SK-N-SH (cell line): ENCODE results near the gene RPL11. TPM values are rescaled to one million over a fixed set of nuclear protein-coding genes. Genes with fewer than 3 reads are reported as not detected.

Experiments
- CTCF ChIA-PET: fragments of 300-600, 350-600 bp; formaldehyde crosslinking; extraction: SDS; loops from one replicate; lab custom pipeline; 2021; lab: Yijun Ruan, JAX
- POLR2A ChIA-PET: fragments of 350-600 bp; sonication (Branson Sonifier 250); formaldehyde crosslinking; extraction: SDS; loops from one replicate; lab custom pipeline; 2020; ENCODE audit warnings: antibody characterized with exemption, inconsistent platforms; lab: Yijun Ruan, JAX
- DNase-seq: peaks from one replicate; pipeline ENCODE4 v3.0.0; 2012
- H2AFZ ChIP-seq: fragments of 200-600 bp; sonication (generic); 2 replicates; pipeline ENCODE4 v1.8.1; 2016; ENCODE audit warnings: antibody characterized with exemption, mild to moderate bottlenecking, low read depth
- H3F3A ChIP-seq: fragments of 200-600 bp; sonication (generic); replicated peaks from 2 replicates; pipeline ENCODE3; 2016; ENCODE audit warnings: antibody characterized with exemption, mild to moderate bottlenecking; ENCODE audit not compliant: insufficient read depth
- H3K27ac ChIP-seq, 2 experiments: fragments of 200-500 bp in 1 of 2; fragments of 200-600 bp in 1 of 2; sonication (Bioruptor generic) in 1 of 2; sonication (generic), shearing (Covaris generic) in 1 of 2; 2 replicates each; pipeline versions ENCODE4 v1.5.1 to v1.6.1; 2014 to 2016; ENCODE audit warnings: low read depth in 2 of 2, inconsistent platforms in 1 of 2, low read length in 1 of 2, mild to moderate bottlenecking in 1 of 2, mixed read lengths in 1 of 2
- H3K27me3 ChIP-seq: fragments of 200-600 bp; sonication (generic), shearing (Covaris generic); 2 replicates; pipeline ENCODE4 v1.6.1; 2016; ENCODE audit warnings: mixed run types; ENCODE audit not compliant: insufficient read depth
- H3K36me3 ChIP-seq, 2 experiments: fragments of 200-500 bp in 1 of 2; fragments of 200-600 bp in 1 of 2; sonication (Bioruptor generic) in 1 of 2; sonication (generic) in 1 of 2; replicated peaks in 1 of 2; 2 replicates each; pipeline versions ENCODE3 to v1.5.1; 2014 to 2016; ENCODE audit warnings: low read length in 1 of 2, mild to moderate bottlenecking in 1 of 2; ENCODE audit not compliant: insufficient read depth in 2 of 2, control insufficient read depth in 1 of 2
- H3K4me1 ChIP-seq, 2 experiments: fragments of 200-500 bp in 1 of 2; fragments of 200-600 bp in 1 of 2; sonication (Bioruptor generic) in 1 of 2; sonication (generic), shearing (Covaris generic) in 1 of 2; 2 replicates each; pipeline versions ENCODE4 v1.5.1 to v1.6.1; 2014 to 2016; ENCODE audit warnings: low read depth in 1 of 2, low read length in 1 of 2, mixed run types in 1 of 2; ENCODE audit not compliant: insufficient read depth in 2 of 2, control insufficient read depth in 1 of 2
- H3K4me2 ChIP-seq: fragments of 200-600 bp; sonication (generic), shearing (Covaris generic); 2 replicates; pipeline ENCODE4 v1.6.1; 2017; ENCODE audit warnings: mixed run types
- H3K4me3 ChIP-seq, 2 experiments: fragments of 200-500 bp in 1 of 2; fragments of 200-600 bp in 1 of 2; sonication (Bioruptor generic) in 1 of 2; sonication (generic), shearing (Covaris generic) in 1 of 2; 2 replicates each; pipeline versions ENCODE4 v1.5.1 to v1.8.1; 2014 to 2016; ENCODE audit warnings: low read depth in 2 of 2, inconsistent platforms in 1 of 2, low read length in 1 of 2, mild to moderate bottlenecking in 1 of 2, mixed read lengths in 1 of 2, moderate library complexity in 1 of 2
- H3K79me2 ChIP-seq: fragments of 200-600 bp; sonication (generic); 2 replicates; pipeline ENCODE4 v1.8.1; 2017; ENCODE audit warnings: mild to moderate bottlenecking; ENCODE audit not compliant: insufficient read depth
- H3K9ac ChIP-seq: fragments of 200-600 bp; sonication (generic); 2 replicates; pipeline ENCODE4 v1.6.1; 2017; ENCODE audit warnings: mixed run types
- H3K9me2 ChIP-seq: fragments of 200-600 bp; sonication (generic); 2 replicates; pipeline ENCODE4 v1.6.1; 2017; ENCODE audit warnings: mixed run types
- H3K9me3 ChIP-seq: fragments of 200-600 bp; sonication (generic); 2 replicates; pipeline ENCODE4 v1.6.1; 2017; ENCODE audit warnings: mixed run types, mild to moderate bottlenecking, moderate library complexity
- H4K20me1 ChIP-seq: fragments of 200-600 bp; sonication (generic); 2 replicates; pipeline ENCODE4 v1.6.1; 2017; ENCODE audit warnings: mild to moderate bottlenecking, mixed run types; ENCODE audit not compliant: insufficient read depth
- ELF1 ChIP-seq: IDR thresholded peaks from 2 replicates; pipeline ENCODE4 v1.4.0; 2012
- EP300 ChIP-seq, 2 experiments: IDR thresholded peaks; 2 replicates each; pipeline versions ENCODE4 v1.4.0 to v1.6.1; 2012; ENCODE audit warnings: borderline replicate concordance in 1 of 2, low read depth in 1 of 2, low read length in 1 of 2
- FOXJ3 ChIP-seq: sonication (generic); formaldehyde crosslinking; IDR thresholded peaks from 2 replicates; pipeline ENCODE4 v1.5.1; 2020; ENCODE audit warnings: mild to moderate bottlenecking, missing genetic modification reagents
- FOXM1 ChIP-seq: IDR thresholded peaks from 2 replicates; pipeline ENCODE4 v1.4.0; 2012; ENCODE audit warnings: low read depth, mild to moderate bottlenecking
- GABPA ChIP-seq: IDR thresholded peaks from 2 replicates; pipeline ENCODE4 v1.4.0; 2012; ENCODE audit warnings: low read depth, mild to moderate bottlenecking
- GATA2 ChIP-seq: sonication (generic); formaldehyde crosslinking; IDR thresholded peaks from 2 replicates; pipeline ENCODE4 v1.5.0; 2020; ENCODE audit warnings: mild to moderate bottlenecking, missing genetic modification reagents
- POLR2AphosphoS5 ChIP-seq: IDR thresholded peaks from 2 replicates; pipeline ENCODE4 v1.6.1; 2012; ENCODE audit warnings: low read depth, low read length
- RFX5 ChIP-seq: IDR thresholded peaks from 2 replicates; pipeline ENCODE4 v1.6.1; 2012; ENCODE audit warnings: mild to moderate bottlenecking, improper control_type of control experiment, low read length
- RXRA ChIP-seq: IDR thresholded peaks from 2 replicates; pipeline ENCODE4 v1.4.0; 2012; ENCODE audit warnings: low read depth, mild to moderate bottlenecking, borderline replicate concordance
- SMC3 ChIP-seq: IDR thresholded peaks from 2 replicates; pipeline ENCODE4 v1.6.1; 2012; ENCODE audit warnings: low read depth, low read length, improper control_type of control experiment
- TEAD4 ChIP-seq: IDR thresholded peaks from 2 replicates; pipeline ENCODE4 v1.4.0; 2012; ENCODE audit warnings: mild to moderate bottlenecking, borderline replicate concordance; ENCODE audit not compliant: insufficient read depth
- YY1 ChIP-seq: IDR thresholded peaks from 2 replicates; pipeline ENCODE4 v1.4.0; 2012; ENCODE audit warnings: low read depth, mild to moderate bottlenecking
- WGBS: methylation state at CpG from one replicate; pipeline ENCODE4 v1.1.6; 2017; ENCODE audit warnings: low lambda C conversion rate; 5-methylcytosine and 5-hydroxymethylcytosine counted together
- polyA plus RNA-seq, 3 experiments: library from polyadenylated mRNA; depleted of rRNA; stranded (reverse); fragments of >200 nt; gene quantifications; 2 replicates each; pipeline ENCODE4 v1.2.3, GENCODE V29; 2012
- TF ChIP-seq, protein P1 (sequence below): fragments of 150-350 bp; IDR thresholded peaks from 2 replicates; pipeline ENCODE4 v1.6.1; 2016; ENCODE audit warnings: mild to moderate bottlenecking, low read depth, low read length
- TF ChIP-seq, protein P2 (sequence below): IDR thresholded peaks from 2 replicates; pipeline ENCODE4; 2012
- TF ChIP-seq, protein P3 (sequence below): IDR thresholded peaks from 2 replicates; pipeline ENCODE4 v1.6.1; 2012; ENCODE audit warnings: mild to moderate bottlenecking, low read depth, low read length, moderate library complexity
- TF ChIP-seq, protein P4 (sequence below): IDR thresholded peaks from 2 replicates; pipeline ENCODE4 v1.4.0; 2012; ENCODE audit warnings: low read depth, borderline replicate concordance
- TF ChIP-seq, protein P5 (sequence below): fragments of 150-350 bp; IDR thresholded peaks from 2 replicates; pipeline ENCODE4 v1.6.1; 2017; ENCODE audit warnings: antibody characterized with exemption, low read length, low read depth, borderline replicate concordance

Gene RPL11
- polyA plus RNA-seq, 1 of the 3 experiments (the other 2 are of a cell fraction) = 2,255 TPM

DNA sequence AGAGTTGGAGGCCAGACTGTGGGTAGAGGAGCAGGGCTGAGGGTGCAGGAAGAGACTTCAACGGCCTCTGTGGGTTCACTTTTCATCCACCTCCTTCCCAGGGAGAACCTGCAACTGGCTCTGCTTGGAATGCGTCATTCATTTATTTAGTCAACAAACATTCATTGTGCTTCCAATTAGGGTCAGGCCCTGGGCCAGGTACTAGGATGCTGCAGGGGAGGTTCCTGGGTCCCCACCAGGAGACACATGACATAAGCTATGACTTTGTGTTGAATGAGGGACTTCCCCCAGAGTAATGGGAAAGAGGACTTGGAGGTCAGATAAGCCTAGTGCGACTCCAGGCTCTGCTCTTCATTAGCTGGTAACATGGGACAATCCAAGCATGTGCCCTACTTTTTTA lies 46.3 kb upstream of the RPL11 start (continued):
- TF ChIP-seq, protein P1, sequence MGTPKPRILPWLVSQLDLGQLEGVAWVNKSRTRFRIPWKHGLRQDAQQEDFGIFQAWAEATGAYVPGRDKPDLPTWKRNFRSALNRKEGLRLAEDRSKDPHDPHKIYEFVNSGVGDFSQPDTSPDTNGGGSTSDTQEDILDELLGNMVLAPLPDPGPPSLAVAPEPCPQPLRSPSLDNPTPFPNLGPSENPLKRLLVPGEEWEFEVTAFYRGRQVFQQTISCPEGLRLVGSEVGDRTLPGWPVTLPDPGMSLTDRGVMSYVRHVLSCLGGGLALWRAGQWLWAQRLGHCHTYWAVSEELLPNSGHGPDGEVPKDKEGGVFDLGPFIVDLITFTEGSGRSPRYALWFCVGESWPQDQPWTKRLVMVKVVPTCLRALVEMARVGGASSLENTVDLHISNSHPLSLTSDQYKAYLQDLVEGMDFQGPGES = no peak
- TF ChIP-seq, protein P2, sequence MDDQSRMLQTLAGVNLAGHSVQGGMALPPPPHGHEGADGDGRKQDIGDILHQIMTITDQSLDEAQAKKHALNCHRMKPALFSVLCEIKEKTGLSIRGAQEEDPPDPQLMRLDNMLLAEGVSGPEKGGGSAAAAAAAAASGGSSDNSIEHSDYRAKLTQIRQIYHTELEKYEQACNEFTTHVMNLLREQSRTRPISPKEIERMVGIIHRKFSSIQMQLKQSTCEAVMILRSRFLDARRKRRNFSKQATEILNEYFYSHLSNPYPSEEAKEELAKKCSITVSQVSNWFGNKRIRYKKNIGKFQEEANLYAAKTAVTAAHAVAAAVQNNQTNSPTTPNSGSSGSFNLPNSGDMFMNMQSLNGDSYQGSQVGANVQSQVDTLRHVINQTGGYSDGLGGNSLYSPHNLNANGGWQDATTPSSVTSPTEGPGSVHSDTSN = no peak
- TF ChIP-seq, protein P3, sequence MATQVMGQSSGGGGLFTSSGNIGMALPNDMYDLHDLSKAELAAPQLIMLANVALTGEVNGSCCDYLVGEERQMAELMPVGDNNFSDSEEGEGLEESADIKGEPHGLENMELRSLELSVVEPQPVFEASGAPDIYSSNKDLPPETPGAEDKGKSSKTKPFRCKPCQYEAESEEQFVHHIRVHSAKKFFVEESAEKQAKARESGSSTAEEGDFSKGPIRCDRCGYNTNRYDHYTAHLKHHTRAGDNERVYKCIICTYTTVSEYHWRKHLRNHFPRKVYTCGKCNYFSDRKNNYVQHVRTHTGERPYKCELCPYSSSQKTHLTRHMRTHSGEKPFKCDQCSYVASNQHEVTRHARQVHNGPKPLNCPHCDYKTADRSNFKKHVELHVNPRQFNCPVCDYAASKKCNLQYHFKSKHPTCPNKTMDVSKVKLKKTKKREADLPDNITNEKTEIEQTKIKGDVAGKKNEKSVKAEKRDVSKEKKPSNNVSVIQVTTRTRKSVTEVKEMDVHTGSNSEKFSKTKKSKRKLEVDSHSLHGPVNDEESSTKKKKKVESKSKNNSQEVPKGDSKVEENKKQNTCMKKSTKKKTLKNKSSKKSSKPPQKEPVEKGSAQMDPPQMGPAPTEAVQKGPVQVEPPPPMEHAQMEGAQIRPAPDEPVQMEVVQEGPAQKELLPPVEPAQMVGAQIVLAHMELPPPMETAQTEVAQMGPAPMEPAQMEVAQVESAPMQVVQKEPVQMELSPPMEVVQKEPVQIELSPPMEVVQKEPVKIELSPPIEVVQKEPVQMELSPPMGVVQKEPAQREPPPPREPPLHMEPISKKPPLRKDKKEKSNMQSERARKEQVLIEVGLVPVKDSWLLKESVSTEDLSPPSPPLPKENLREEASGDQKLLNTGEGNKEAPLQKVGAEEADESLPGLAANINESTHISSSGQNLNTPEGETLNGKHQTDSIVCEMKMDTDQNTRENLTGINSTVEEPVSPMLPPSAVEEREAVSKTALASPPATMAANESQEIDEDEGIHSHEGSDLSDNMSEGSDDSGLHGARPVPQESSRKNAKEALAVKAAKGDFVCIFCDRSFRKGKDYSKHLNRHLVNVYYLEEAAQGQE = no peak
- TF ChIP-seq, protein P4, sequence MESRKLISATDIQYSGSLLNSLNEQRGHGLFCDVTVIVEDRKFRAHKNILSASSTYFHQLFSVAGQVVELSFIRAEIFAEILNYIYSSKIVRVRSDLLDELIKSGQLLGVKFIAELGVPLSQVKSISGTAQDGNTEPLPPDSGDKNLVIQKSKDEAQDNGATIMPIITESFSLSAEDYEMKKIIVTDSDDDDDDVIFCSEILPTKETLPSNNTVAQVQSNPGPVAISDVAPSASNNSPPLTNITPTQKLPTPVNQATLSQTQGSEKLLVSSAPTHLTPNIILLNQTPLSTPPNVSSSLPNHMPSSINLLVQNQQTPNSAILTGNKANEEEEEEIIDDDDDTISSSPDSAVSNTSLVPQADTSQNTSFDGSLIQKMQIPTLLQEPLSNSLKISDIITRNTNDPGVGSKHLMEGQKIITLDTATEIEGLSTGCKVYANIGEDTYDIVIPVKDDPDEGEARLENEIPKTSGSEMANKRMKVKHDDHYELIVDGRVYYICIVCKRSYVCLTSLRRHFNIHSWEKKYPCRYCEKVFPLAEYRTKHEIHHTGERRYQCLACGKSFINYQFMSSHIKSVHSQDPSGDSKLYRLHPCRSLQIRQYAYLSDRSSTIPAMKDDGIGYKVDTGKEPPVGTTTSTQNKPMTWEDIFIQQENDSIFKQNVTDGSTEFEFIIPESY = no peak
- TF ChIP-seq FOXJ3 (CRISPR knock-in tag) = no peak
- TF ChIP-seq RFX5 = no peak
- no peak for TF ChIP-seq ELF1

DNA sequence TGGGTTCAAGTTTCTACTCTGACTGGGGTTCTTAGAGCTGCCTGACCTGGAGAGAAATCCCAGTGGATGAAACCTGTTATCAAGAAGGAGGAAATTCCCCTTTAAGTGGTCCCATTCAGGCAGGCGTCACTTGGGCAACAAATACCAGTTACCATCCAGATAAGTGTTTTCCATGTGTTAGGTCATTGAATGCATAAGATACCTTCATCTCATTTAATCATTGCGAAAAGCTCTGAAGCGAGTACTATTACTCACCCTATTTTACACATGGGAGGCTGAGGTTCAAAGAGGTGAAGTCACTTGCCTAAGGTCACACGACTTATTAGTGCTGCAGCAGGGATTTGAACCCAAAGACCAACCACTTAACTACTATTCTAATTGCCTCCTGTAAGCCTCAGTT lies 45.5 kb upstream of the RPL11 start:
- Histone ChIP-seq H3K79me2 (no peaks in the 10 kb centered on the region), H2AFZ (no peak overlapping the region), H3K4me1 (peaks cover 0 to 9% of the 10 kb centered on the region in 2 experiments; a peak in 1 of 4 replicates), H3K4me2 (no peak overlapping the region), H3K27me3 (no peaks in the 10 kb centered on the region), H3K36me3 (no peaks in the 10 kb centered on the region), H3F3A (no peaks in the 10 kb centered on the region), H3K9me3 (no peaks in the 10 kb centered on the region), H4K20me1 (no peaks in the 10 kb centered on the region), H3K9ac (no peak overlapping the region), H3K9me2 (no peaks in the 10 kb centered on the region), H3K27ac (no peak overlapping the region), H3K4me3 (no peak overlapping the region)
- DNase-seq = no peak
- WGBS = 80% methylated on average over 4 of the region's 4 CpGs
- ChIA-PET POLR2A (no interaction called here), CTCF (interaction anchor here (1.2 to 11.3 kb wide), 6 partner anchors 10 to 149 kb away, joined by 3 to 128 read pairs (median 16); no protein-coding TSS in a partner anchor)
- TF ChIP-seq EP300 (IDR thresholded peaks at IDR 0.05; ENCODE audit: borderline replicate concordance in 1 of 2, low read depth in 1 of 2, low read length in 1 of 2) = no peak
- TF ChIP-seq FOXM1 = no peak
- no peak for TF ChIP-seq POLR2AphosphoS5
- no peak for TF ChIP-seq RXRA
- TF ChIP-seq, protein P5, sequence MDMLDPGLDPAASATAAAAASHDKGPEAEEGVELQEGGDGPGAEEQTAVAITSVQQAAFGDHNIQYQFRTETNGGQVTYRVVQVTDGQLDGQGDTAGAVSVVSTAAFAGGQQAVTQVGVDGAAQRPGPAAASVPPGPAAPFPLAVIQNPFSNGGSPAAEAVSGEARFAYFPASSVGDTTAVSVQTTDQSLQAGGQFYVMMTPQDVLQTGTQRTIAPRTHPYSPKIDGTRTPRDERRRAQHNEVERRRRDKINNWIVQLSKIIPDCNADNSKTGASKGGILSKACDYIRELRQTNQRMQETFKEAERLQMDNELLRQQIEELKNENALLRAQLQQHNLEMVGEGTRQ = no peak
- TF ChIP-seq SMC3 = no peak
- TF ChIP-seq, protein P1 = no peak
- no peak for TF ChIP-seq GABPA
- TF ChIP-seq TEAD4 = no peak
- no peak for TF ChIP-seq YY1
- TF ChIP-seq GATA2 (CRISPR knock-in tag) = no peak
- TF ChIP-seq, protein P3 = no peak
